Retinal pigment epithelial cell (primary cell): Measurements from ENCODE around the gene THAP4.

Source experiments
- DNase-seq: peaks from one replicate; pipeline ENCODE4 v3.0.0-alpha.2; 2010; ENCODE audit warnings: low read depth
- H3K4me3 ChIP-seq: 2 replicates; pipeline ENCODE4 v1.5.1; 2011; ENCODE audit warnings: mild to moderate bottlenecking, low read length, control low read depth, moderate library complexity
- TF ChIP-seq, protein P1 (sequence below): conservative IDR thresholded peaks from 2 replicates; pipeline ENCODE4 v1.5.1; 2011; ENCODE audit warnings: low read depth, low read length, control low read depth, inconsistent platforms

THAP4 gene

DNA sequence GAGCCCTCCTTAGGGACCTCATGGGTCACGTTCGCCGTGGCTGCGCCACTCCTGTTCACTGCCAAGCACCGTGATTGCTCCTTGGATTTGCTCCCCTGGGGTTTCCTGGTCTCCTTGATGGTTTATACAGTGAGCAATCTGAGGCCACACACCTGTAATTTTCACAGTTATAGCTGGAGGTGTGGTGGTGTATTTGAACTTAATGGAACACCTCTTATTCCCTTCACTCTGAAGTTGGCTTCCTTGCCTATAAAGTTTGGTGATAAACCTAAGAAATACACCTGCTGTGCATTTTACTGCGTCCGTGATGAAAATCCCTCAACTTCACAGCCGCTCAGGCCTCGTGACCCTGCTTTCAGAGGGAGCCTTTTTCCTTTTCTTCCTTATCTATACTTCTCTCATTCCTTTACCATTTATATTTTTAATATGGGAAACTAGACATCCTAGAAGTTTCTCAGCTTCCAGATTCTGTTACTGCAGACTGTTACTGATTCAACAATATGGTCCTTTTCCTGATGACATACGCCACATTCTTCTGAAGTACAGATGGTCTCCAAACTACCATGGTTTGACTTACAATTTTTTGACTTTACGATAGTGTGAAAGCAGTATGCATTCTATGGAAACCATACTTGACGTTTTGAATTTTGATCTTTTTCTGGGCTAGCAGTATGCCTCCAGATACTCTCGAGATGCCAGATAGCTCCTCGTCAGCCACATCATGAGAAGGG, 9.1 kb upstream of the THAP4 start:
- TF ChIP-seq, protein P1, sequence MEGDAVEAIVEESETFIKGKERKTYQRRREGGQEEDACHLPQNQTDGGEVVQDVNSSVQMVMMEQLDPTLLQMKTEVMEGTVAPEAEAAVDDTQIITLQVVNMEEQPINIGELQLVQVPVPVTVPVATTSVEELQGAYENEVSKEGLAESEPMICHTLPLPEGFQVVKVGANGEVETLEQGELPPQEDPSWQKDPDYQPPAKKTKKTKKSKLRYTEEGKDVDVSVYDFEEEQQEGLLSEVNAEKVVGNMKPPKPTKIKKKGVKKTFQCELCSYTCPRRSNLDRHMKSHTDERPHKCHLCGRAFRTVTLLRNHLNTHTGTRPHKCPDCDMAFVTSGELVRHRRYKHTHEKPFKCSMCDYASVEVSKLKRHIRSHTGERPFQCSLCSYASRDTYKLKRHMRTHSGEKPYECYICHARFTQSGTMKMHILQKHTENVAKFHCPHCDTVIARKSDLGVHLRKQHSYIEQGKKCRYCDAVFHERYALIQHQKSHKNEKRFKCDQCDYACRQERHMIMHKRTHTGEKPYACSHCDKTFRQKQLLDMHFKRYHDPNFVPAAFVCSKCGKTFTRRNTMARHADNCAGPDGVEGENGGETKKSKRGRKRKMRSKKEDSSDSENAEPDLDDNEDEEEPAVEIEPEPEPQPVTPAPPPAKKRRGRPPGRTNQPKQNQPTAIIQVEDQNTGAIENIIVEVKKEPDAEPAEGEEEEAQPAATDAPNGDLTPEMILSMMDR: no peak
- no peak for DNase-seq
- no peak overlapping the region for H3K4me3 ChIP-seq

DNA sequence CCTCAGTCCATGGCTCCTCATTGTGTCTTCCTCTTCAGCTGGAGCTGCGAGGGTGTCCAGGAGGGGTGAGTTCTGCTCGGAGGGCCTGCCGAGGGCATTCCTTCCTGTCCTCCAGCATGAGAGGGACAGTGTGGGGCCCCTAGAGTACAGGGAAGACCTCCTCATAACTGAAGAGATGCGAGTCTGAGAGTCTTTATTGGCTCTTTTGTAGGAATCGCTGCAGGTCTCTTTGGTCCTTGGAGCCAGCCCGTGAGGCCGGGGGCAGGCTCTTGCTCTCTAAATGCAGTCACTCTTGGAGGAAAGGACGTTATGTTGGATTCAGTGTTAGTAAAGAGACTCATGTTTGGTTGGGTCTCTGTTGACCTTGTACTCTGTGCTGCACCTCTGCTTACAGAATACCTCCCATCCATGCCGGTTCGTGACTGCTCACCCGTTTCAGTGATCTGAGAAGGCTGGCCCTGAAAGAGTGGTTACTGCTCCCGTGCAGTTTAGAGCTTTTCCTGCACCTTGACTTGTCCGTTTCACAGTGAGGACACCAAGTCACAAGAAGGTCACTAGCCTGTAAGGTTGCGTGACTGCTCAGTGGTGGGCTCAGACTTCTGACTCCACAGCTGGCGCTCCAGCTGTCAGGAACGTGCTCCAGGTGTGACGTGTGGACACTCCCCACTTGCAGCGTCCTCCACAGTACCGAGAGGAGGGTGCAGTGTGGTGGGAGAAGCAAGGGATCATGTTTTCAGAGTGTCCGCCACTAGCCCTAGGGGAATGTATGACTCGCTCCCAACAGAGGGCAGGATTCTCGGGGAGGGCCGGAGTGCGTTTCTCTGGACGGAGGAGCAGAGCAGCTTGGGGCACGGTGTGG, 8.3 kb upstream of the THAP4 start:
- TF ChIP-seq, protein P1: no peak
- no peak overlapping the region for H3K4me3 ChIP-seq
- no peak for DNase-seq

DNA sequence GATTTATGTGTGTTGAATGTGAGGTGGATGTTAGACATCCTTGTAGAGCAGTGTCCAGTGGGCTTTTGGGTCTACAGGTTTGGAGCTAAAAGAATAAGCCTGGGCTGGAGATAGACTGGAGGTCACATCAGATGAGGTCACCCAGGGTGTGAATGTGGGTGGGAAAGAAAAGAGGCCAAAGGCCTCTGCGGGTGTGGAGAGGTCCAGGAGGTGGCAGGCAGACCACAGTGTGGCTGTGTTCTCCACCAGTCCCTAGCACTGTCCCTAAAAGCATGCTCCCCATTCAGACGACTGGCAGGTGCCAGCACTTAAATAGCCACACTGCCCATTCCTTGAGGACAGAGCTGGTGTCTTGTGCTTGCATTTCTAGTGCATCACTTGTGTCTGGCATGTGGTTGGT, 4.7 kb upstream of the THAP4 start:
- no peak overlapping the region for H3K4me3 ChIP-seq
- no peak for DNase-seq
- TF ChIP-seq, protein P1: no peak

DNA sequence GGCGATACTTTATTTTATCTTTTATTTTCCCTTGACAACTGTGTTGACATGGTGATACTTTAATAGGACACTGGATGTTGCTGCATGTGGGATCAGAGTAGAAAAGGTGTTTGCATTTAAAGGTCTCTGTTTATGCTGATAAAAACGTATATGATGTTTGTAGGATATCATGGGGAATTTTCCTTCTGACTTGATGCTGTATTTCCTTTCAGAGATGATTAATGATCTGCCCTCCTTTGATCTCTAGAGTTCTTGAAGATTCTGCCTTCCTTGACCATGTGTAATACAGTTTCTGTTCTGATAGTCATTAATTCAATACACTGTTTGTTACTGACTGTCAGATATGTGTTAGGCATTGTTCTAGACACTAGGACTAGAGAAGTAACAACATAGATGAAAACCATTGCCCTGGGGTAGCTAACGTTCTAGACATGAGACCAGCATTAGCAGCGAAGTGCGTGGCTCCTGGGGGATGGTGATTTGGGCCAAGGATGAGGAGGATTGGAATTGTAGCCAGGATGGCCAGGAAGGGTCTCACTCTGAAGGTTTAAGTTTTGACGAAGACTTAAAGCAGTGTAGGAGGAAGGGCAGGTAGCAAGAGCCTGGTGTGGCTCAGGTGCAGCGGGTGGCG, 3.3 kb upstream of the THAP4 start:
- no peak for DNase-seq
- TF ChIP-seq, protein P1: no peak
- H3K4me3 ChIP-seq: no peak overlapping the region

DNA sequence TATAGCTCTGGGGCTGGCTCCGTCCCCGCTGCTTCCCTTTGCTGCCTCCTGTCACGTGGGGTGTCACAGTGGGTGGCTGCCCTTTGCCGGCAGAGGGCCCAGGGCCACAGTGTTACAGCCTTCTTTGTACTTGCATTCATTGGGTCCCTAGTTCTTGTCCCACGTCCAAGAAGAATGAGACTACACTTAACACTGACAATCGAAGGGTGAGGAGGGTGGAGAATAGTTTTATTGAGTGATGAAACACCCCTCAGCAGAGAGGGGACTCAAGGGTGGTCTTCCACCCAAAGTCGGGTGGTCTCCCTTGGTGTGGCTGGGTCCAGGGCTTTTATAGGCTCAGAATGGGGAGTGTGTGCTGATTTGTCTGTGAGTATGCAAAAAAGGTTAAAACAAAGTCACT, 2.4 kb upstream of the THAP4 start:
- DNase-seq: no peak
- H3K4me3 ChIP-seq: no peak overlapping the region
- TF ChIP-seq, protein P1: no peak

DNA sequence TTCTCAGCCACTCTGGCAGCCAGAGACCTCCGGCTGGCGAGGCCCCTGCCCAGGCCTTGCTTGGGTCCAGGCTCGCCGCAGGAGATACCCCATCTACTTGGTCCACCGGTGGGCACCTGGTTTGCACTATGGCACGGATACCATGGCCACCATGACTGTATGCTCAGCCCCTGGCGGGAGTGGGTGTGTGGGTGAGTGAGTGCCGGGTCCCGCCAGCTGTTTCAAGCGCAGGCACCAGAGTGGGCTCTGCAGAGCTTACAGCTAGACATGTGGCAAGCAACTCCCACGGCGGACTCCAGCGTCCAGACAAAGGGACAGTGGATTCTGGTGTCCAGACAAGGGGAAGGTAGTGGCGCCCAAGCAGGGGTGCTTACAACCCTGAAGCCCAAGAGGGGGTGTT, 2.0 kb upstream of the THAP4 start:
- TF ChIP-seq, protein P1: no peak
- no peak overlapping the region for H3K4me3 ChIP-seq
- DNase-seq: no peak
